Measurements from ENCODE around the gene IL22RA2. TPM values are rescaled to one million over a fixed set of nuclear protein-coding genes. Genes with fewer than 3 reads are reported as not detected.

Gene IL22RA2
- total RNA-seq, 1 experiment from 2014 or later = not detected

GRCh38 chr6:137104926-137105325, 68.5 kb downstream of the IL22RA2 start:
- no peaks in the 10 kb centered on the region for H3K27me3 Mint-ChIP-seq (ENCODE audit: unreplicated experiment)
- no peak overlapping the region for H3K4me3 Mint-ChIP-seq (ENCODE audit: low read depth, unreplicated experiment)
- H3K4me1 Mint-ChIP-seq (ENCODE audit: low read depth, unreplicated experiment) = no peaks in the 10 kb centered on the region
- H3K9me3 Mint-ChIP-seq (ENCODE audit: low read depth, unreplicated experiment) = no peaks in the 10 kb centered on the region
- H3K36me3 Mint-ChIP-seq (ENCODE audit: insufficient read depth, unreplicated experiment) = no peaks in the 10 kb centered on the region
- DNase-seq = no peak
- CTCF ChIA-PET = no interaction called here
- TF ChIP-seq, protein P1, sequence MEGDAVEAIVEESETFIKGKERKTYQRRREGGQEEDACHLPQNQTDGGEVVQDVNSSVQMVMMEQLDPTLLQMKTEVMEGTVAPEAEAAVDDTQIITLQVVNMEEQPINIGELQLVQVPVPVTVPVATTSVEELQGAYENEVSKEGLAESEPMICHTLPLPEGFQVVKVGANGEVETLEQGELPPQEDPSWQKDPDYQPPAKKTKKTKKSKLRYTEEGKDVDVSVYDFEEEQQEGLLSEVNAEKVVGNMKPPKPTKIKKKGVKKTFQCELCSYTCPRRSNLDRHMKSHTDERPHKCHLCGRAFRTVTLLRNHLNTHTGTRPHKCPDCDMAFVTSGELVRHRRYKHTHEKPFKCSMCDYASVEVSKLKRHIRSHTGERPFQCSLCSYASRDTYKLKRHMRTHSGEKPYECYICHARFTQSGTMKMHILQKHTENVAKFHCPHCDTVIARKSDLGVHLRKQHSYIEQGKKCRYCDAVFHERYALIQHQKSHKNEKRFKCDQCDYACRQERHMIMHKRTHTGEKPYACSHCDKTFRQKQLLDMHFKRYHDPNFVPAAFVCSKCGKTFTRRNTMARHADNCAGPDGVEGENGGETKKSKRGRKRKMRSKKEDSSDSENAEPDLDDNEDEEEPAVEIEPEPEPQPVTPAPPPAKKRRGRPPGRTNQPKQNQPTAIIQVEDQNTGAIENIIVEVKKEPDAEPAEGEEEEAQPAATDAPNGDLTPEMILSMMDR (IDR thresholded peaks at IDR 0.05; ENCODE audit: unreplicated experiment) = no peak
- intact Hi-C loops (cut with micrococcal nuclease; ENCODE audit: unreplicated experiment) = no loop called here
- BruUV-seq (replicated peaks) = no TSS peak
- no peak overlapping the region for H3K27ac Mint-ChIP-seq (ENCODE audit: unreplicated experiment)

GRCh38 chr6:137102851-137103492, 70.5 kb downstream of the IL22RA2 start:
- Mint-ChIP-seq H3K9me3 (ENCODE audit: low read depth, unreplicated experiment) (no peaks in the 10 kb centered on the region), H3K4me3 (ENCODE audit: low read depth, unreplicated experiment) (no peak overlapping the region), H3K4me1 (ENCODE audit: low read depth, unreplicated experiment) (no peaks in the 10 kb centered on the region), H3K36me3 (ENCODE audit: insufficient read depth, unreplicated experiment) (no peaks in the 10 kb centered on the region), H3K27me3 (ENCODE audit: unreplicated experiment) (no peaks in the 10 kb centered on the region), H3K27ac (ENCODE audit: unreplicated experiment) (no peak overlapping the region)
- DNase-seq = no peak
- TF ChIP-seq, protein P1 (IDR thresholded peaks at IDR 0.05; ENCODE audit: unreplicated experiment) = no peak
- intact Hi-C loops (cut with micrococcal nuclease; ENCODE audit: unreplicated experiment) = no loop called here
- CTCF ChIA-PET = no interaction called here
- no TSS peak for BruUV-seq (replicated peaks)

GRCh38 chr6:137102050-137102848, 71.2 kb downstream of the IL22RA2 start:
- CTCF ChIA-PET = no interaction called here
- DNase-seq = no peak

DNA sequence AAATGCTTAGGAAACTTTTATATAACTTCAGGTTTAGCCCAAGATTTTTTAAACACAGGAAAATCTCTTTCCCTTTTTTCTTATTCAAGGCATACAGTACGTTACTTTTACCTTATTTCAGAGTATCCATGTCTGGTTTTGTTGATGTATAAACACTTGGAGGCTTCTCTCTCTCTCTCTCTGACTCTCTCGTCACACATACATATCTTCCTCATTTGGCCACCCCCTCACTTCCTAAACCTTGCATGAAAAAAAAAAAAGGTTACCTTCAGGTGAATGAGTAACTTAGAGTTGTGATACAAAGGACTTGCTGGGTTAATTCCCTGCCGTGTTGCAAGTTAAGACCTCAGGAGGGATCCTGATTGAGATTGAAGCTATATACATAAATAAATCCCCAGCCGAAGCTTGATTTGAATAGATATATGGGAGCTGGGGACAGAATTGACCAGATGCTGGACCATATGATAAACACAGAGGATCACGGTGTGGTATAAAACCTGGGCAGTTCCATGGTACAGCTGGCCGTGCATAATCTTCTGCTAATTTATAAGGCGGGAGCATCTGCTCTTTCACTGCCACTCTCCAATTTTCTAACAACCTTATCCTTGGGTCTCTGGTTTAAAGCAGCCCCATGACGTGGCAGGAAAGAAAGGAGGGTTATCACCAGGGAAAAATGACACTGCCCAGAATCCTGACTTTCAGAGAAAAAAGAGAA, 73.6 kb downstream of the IL22RA2 start:
- no peak overlapping the region for H3K27ac Mint-ChIP-seq (ENCODE audit: unreplicated experiment)
- H3K9me3 Mint-ChIP-seq (ENCODE audit: low read depth, unreplicated experiment) = no peaks in the 10 kb centered on the region
- no peak overlapping the region for H3K4me3 Mint-ChIP-seq (ENCODE audit: low read depth, unreplicated experiment)
- CTCF ChIA-PET = no interaction called here
- DNase-seq = no peak
- H3K36me3 Mint-ChIP-seq (ENCODE audit: insufficient read depth, unreplicated experiment) = no peaks in the 10 kb centered on the region
- intact Hi-C loops (cut with micrococcal nuclease; ENCODE audit: unreplicated experiment) = loop anchor here (10.0 kb wide), 1 partner anchor 315 kb away; no protein-coding TSS in a partner anchor
- BruUV-seq (replicated peaks) = no TSS peak
- TF ChIP-seq, protein P1 (IDR thresholded peaks at IDR 0.05; ENCODE audit: unreplicated experiment) = no peak
- no peaks in the 10 kb centered on the region for H3K4me1 Mint-ChIP-seq (ENCODE audit: low read depth, unreplicated experiment)
- no peaks in the 10 kb centered on the region for H3K27me3 Mint-ChIP-seq (ENCODE audit: unreplicated experiment)

More at GRCh38 chr6:137102050-137102848, 71.2 kb downstream of the IL22RA2 start:
- intact Hi-C loops (cut with micrococcal nuclease; ENCODE audit: unreplicated experiment) = no loop called here
- Mint-ChIP-seq H3K4me3 (ENCODE audit: low read depth, unreplicated experiment) (no peak overlapping the region), H3K4me1 (ENCODE audit: low read depth, unreplicated experiment) (no peaks in the 10 kb centered on the region), H3K27ac (ENCODE audit: unreplicated experiment) (no peak overlapping the region), H3K36me3 (ENCODE audit: insufficient read depth, unreplicated experiment) (no peaks in the 10 kb centered on the region), H3K27me3 (ENCODE audit: unreplicated experiment) (no peaks in the 10 kb centered on the region), H3K9me3 (ENCODE audit: low read depth, unreplicated experiment) (no peaks in the 10 kb centered on the region)
- TF ChIP-seq, protein P1 (IDR thresholded peaks at IDR 0.05; ENCODE audit: unreplicated experiment) = no peak
- BruUV-seq (replicated peaks) = no TSS peak
